Endometrial microvascular endothelial cells (primary cell): ENCODE data around the gene PRKCZ. TPM values are rescaled to one million over a fixed set of nuclear protein-coding genes. Genes with fewer than 3 reads are reported as not detected.

ENCODE experiments used
- in situ Hi-C: cut with HindIII; loops from 2 replicates; pipeline ENCODE4 v1.10.0; 2017; ENCODE audit warnings: low sequenced_read_pairs, low pct_unique_long_range_greater_than_20kb; ENCODE audit errors: inconsistent ontology term
- total RNA-seq: library from RNA; depleted of rRNA; stranded (reverse); fragments of >200 nt; gene quantifications from one replicate; pipeline ENCODE4 v1.2.3, GENCODE V29; 2015; ENCODE audit errors: inconsistent ontology term

Gene PRKCZ
- total RNA-seq, 1 donor from 2014 or later = 3.6 TPM

GRCh38 chr1:2215909-2216766, 165.9 kb downstream of the PRKCZ start:
- in situ Hi-C loops = loop anchor here (10.0 kb wide), 1 partner anchor 59 kb away; no protein-coding TSS in a partner anchor

- in situ Hi-C loops = loop anchor here (10.0 kb wide), 1 partner anchor 58 kb away; no protein-coding TSS in a partner anchor
Measured at GRCh38 chr1:2216767-2217058, 166.5 kb downstream of the PRKCZ start.

- in situ Hi-C loops = no loop called here
Measured at GRCh38 chr1:2221271-2221670, 171.1 kb downstream of the PRKCZ start.

- in situ Hi-C loops = no loop called here
Measured at GRCh38 chr1:2224170-2224584, 174.0 kb downstream of the PRKCZ start.

- in situ Hi-C loops = no loop called here
Measured at GRCh38 chr1:2224631-2225428, 174.6 kb downstream of the PRKCZ start.

- in situ Hi-C loops = no loop called here
Measured at GRCh38 chr1:2226525-2227345, 176.5 kb downstream of the PRKCZ start.

GRCh38 chr1:2227346-2228156, 177.3 kb downstream of the PRKCZ start:
- in situ Hi-C loops = no loop called here

GRCh38 chr1:2228157-2228594, 178.0 kb downstream of the PRKCZ start, which contains the start of gene SKI:
Gene SKI (plus strand): TSS chr1:2228319. CDS start chr1:2228767, 448 bp downstream.
- in situ Hi-C loops = no loop called here

- in situ Hi-C loops = no loop called here
Measured at GRCh38 chr1:2228694-2229036, 178.5 kb downstream of the PRKCZ start.

- in situ Hi-C loops = no loop called here
Measured at GRCh38 chr1:2229037-2229864, 179.0 kb downstream of the PRKCZ start.

- in situ Hi-C loops = no loop called here
Measured at GRCh38 chr1:2229911-2230731, 179.9 kb downstream of the PRKCZ start.

GRCh38 chr1:2230781-2231531, 180.7 kb downstream of the PRKCZ start:
- in situ Hi-C loops = no loop called here

- in situ Hi-C loops = no loop called here
Measured at GRCh38 chr1:2231532-2232254, 181.5 kb downstream of the PRKCZ start.

GRCh38 chr1:2232255-2232915, 182.2 kb downstream of the PRKCZ start:
- in situ Hi-C loops = no loop called here

GRCh38 chr1:2232916-2233438, 182.8 kb downstream of the PRKCZ start:
- in situ Hi-C loops = no loop called here
